HG03439 (cell line): ENCODE results near the gene PALD1.

ENCODE experiments used
- ATAC-seq: cut with Tn5 transposase; IDR thresholded peaks from one replicate; pipeline ENCODE4 v1.9.1; 2021; ENCODE audit warnings: mild to moderate bottlenecking, moderate library complexity; ENCODE audit not compliant: unreplicated experiment

The PALD1 gene

DNA sequence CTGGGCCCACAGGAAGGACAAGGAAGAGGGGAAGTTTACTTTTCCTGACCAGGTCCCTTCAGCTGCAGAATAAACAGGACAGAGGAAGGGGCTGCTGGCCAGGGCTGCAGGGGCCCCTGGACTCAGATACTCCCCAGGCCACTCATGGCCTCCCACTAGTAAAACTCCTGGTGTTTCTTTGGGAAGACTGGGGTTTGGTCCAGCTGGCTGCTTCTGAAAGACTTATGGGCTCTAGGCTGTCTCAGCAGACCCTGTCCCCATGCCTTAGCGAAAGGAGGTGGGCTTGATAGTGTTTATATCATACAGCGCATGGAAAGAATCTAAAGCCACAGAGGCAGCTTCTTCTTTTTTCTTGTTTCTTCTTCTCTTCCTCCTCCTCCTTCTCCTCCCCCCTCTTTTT, 56.4 kb downstream of the PALD1 start:
- no peak for ATAC-seq

DNA sequence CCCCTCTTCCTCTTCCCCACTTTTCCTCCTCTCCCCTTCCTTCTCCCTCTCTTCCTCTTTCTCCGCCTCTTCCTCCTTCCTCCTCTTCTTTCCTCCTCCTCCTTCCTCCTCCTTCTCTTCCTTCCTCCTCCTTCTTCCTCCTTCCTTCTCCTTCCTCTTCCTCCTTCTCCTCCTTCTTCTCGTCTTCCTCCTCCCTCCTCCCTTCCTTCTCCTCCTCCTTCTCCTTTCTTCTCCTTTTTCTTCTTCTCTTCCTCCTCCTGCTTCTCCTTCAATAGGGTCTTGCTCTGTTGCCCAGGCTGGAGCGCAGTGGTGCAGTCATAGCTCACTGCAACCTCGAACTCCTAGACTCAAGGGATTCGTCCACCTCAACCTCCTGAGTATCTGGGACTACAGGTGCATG, 56.9 kb downstream of the PALD1 start:
- no peak for ATAC-seq

DNA sequence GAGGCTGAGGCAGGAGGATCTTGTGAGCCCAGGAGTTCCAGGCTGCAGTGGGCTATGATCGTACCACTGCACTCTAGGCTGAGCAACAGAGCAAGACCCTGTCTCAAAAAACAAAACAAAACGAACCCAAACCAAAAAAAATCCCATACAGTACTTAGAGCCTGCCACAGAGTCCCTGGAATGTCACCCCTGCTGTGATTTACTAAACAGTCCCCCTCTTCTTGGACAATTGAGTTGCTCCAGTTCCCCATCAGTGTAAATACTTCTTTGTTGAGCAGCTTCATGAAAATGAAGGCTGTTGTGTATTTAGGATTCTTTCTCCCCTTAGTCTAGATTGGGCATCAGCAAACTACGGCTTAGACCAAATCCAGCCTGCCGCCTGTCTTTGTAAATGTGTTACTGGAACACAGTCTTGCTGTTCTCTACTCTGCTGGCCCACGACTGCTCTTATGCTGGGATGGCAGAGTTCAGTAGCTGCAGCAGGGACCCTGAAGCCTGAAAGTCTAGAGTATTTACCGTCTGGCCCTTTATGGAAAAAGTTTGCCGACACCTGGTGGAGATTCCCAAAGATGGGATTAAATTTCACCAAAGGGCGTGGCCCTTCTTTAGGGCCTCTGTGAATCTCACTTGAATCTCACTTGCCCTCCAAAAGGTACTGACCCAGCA, 57.8 kb downstream of the PALD1 start:
- no peak for ATAC-seq

- ATAC-seq = no peak
These were observed 59.0 kb downstream of the PALD1 start for GRCh38 chr10:70537398-70538194.

GRCh38 chr10:70538195-70538520, 59.6 kb downstream of the PALD1 start:
- no peak for ATAC-seq

GRCh38 chr10:70538731-70539338, 60.3 kb downstream of the PALD1 start:
- ATAC-seq = no peak

- ATAC-seq = no peak
These were observed 60.9 kb downstream of the PALD1 start for GRCh38 chr10:70539471-70539870.

DNA sequence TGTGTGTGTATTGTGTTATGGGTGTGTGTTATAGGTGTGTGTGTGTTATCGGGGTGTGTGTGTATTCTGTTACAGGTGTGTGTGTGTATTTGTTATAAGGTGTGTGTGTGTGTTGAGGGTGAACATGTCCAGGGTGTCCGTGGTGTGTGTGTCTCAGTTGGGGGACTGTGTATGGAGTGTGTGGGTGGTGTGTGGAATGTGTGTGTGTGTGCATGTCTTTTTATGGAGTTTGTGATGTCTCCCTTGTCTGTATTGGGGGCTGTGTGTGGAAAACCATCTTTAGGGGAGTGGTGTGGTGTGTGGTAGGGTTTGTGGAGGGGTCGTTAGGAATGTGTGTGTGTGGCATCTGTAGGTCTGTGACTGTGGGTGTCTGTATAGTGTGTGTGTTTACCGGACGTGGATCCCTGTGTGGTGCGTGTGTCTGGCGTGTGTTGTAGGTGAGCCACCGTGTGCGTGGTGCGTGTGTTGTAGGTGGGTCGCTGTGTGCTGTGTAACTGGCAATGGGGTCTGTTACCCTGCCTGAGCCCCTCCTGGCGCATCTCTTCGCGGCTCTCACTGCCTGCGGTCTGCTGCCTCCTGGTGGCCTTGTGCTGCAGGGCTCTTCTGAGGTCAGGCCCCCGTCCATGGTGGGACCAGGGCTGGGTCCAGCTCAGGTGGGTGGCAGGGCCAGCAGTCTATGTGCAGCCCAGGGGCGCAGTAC, 61.7 kb downstream of the PALD1 start:
- ATAC-seq = no peak

DNA sequence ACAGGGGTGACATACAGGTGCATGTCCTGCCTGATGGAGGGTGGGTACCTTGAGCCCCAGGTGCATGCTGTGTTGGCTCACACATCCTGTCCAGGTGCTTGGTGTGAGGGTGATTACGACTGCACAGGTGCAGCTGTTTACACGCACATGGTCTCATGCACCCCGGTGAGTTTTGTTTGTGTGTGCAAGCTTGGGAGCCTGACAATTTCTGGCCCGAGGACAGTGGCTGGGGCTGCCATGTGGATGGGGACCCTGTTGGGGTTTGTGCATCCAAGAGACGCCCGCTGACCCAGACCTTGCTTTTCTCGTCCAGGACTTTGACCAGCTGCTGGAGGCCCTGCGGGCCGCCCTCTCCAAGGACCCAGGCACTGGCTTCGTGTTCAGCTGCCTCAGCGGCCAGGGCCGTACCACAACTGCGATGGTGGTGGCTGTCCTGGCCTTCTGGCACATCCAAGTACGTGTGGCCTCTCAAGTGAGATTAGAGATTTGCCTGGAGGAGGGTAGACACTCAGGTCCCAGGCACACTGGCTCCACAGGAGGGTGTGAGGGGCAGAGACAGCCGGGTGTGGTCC, 62.3 kb downstream of the PALD1 start:
- no peak for ATAC-seq

- ATAC-seq = no peak
These were observed 63.4 kb downstream of the PALD1 start for GRCh38 chr10:70541736-70542564.

- no peak for ATAC-seq
These were observed 64.0 kb downstream of the PALD1 start for GRCh38 chr10:70542565-70542938.

DNA sequence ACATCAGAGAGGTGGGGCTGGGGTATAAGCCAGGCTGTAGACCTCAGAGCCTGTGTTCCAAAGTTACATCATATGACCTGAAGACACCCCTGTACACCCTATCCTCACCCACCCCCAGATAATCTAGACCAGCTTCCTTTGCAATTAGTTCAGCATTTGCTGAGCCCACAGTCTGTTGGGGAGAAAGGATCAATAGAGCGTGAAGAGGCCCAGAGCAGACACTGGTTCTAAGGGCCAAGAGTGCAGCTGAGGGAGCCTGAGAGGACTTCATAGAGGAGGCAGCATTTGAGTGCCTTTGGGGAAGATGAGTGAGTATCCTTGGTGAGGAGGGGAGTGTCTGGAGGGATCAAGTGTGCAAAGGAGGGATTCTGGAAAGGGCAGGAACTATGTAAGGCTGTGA, 65.3 kb downstream of the PALD1 start:
- no peak for ATAC-seq

DNA sequence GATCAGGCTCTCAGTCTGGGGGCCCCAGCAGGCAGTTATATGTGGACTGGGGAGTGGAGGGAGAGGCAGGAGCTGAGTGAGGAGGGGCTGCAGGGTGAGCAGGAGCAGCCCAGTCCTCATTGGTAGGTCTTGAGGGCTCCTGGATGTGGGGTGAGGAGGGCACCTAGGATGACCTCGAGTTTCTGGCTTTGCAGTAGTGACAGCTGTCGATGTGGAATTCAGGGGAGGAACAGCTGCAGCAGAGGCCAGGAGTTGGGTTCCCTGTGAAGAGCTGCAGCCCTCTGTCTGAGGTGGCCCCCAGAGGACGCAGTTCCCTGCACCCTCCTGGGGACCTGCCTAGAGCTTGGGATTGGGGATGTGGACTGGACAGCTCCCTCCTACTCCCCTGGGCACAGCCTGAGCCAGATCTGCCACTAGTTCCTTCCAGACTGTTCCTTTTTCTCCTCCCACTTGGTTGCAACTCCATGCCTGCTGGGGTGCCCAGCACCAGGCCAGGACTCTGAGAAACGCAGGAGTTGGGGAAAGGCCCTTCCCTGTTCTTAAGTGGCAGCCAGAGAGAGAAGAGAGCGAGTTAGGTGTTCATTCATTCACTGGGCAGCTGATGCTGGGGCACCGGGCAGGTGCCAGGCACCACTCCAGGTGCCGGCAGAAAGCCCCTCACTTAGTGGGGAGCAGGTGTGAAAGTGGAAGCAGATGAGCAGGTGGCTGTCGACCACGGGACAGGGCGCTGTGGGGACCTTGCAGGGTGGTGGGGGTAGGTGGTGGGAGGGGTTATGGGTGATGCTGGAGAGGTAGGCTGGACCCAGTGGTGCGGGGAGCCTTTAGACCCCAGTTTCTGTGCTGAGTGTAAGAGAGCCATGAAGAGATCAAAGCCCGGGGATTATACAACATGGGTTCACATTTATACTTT, 66.1 kb downstream of the PALD1 start:
- ATAC-seq = no peak

DNA sequence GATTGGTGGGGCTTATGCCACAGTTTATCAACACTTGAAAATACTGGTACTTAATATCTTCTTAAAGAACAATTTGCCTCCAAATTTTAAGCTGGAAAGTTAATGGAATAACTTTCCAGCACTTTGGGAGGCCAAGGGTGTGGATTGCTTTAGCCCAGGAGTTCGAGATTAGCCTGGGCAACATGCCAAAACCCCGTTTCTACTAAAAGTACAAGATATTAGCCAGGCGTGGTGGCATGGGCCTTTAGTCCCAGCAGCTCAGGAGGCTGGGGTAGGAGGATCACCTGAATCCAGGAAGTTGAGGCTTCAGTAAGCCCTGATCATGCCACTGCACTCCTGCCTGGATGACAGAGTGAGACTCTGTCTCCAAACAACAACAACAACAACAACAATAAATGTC, 68.0 kb downstream of the PALD1 start:
- no peak for ATAC-seq

DNA sequence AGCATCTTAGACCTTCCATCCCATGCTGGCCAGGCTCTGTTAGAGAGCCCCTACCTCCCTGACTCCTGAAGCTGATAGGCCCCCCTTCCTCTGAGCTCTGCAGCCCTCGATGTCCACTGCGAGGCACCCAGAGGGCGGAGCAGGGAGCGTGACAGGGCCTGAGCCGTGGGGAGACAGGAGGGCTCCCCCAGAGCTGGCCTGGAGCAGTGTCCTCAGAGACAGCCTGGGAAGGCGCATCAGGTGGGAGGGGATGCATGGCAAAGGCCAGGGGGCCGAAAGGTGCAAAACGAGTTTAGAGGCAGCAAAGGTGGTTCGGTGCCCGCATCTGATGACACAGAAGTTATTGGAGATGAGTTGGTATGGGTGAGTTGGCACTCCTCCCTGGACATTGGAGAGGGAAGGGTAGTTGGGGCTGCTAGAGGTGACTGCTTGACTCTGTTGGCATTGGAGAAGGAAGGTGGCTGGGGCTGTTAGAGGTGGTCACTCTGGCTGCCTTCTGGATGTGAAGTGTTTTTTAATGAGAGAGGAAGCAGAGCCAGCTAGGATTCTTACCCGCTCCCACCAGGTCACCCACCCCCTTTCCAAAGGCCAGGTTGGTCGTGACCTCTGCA, 70.9 kb downstream of the PALD1 start:
- ATAC-seq = no peak

GRCh38 chr10:70549962-70550458, 71.4 kb downstream of the PALD1 start:
- no peak for ATAC-seq

DNA sequence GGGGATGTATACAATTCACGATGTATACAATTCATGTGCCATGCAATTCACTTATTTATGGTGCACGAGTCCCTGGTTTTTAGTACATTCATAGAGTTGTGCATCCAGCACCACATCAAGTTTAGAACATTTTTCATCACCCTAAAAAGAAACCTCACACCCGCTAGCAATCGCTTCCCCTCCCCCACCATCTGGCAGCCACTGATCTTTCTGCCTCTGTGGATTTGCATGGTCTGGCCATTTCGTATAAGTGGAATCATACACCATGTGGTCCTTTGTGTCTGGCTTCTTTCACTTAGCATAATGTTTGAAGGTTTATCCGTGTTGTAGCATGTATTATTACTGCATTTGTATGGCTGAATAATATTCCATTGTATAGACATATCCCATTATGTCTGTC, 71.9 kb downstream of the PALD1 start:
- no peak for ATAC-seq

- no peak for ATAC-seq
These were observed 72.9 kb downstream of the PALD1 start for GRCh38 chr10:70551466-70551865.

DNA sequence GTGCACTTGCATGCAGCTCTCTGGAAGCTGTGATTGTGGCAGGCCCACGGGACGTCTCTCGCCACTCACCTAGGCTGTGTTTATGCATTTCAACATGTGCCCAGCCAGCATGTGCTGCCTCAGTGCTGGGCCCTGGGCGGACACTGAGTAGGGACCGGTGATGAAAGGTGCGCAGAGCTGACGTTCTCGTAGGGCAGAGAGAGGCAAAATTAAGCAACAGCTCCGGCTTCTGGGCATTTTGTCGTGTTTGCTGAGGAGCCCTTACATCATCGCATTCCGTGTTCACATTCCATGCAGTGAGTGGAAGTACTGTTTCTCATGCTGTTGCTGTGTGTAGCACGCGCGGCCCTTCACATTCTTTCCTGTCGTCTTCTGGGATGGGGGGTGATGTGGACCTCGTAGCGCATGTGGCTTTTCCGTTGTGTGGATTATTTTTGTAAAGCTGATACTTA, 73.4 kb downstream of the PALD1 start:
- ATAC-seq = no peak
